22Rv1 (cell line): ENCODE measurements around the gene SDHAF4.

ENCODE experiments used
- CTCF ChIP-seq: fragments of 450-650 bp; IDR thresholded peaks from 2 replicates; pipeline ENCODE4 v1.5.1; 2017; ENCODE audit warnings: mild to moderate bottlenecking
- ZFX ChIP-seq: fragments of 450-650 bp; IDR thresholded peaks from 2 replicates; pipeline ENCODE4 v1.6.1; 2017; ENCODE audit warnings: antibody characterized with exemption, borderline replicate concordance

- TF ChIP-seq CTCF (no peak), ZFX (no peak)
Observed at GRCh38 chr6:70592391-70593117, 25.8 kb downstream of the SDHAF4 start.
